AG04450 (cell line): Measurements from ENCODE around the gene MTMR1. TPM values are rescaled to one million over a fixed set of nuclear protein-coding genes. Genes with fewer than 3 reads are reported as not detected.
A peak's percentile ranks its signal among the peaks of the same experiment; 100 is the strongest.

ENCODE experiments used
- CTCF ChIA-PET: fragments of 300-600, 350-600 bp; formaldehyde crosslinking; extraction: SDS; loops from one replicate; lab custom pipeline; 2022; ENCODE audit warnings: antibody characterized with exemption, inconsistent platforms; lab: Charles Lee
- POLR2A ChIA-PET: fragments of 350-600 bp; formaldehyde crosslinking; extraction: SDS; loops from one replicate; lab custom pipeline; 2021; ENCODE audit warnings: antibody characterized with exemption, inconsistent platforms; lab: Yijun Ruan, JAX
- DNase-seq: peaks from one replicate; pipeline ENCODE4 v3.0.0-alpha.2; 2011; ENCODE audit warnings: low read depth, low spot score
- H3K27ac ChIP-seq: one replicate; pipeline ENCODE4 v1.5.1; 2012; ENCODE audit warnings: low read depth, low read length, control low read depth
- H3K27me3 ChIP-seq: one replicate; pipeline ENCODE4 v1.6.0; 2012; ENCODE audit warnings: low read length; ENCODE audit not compliant: control insufficient read depth, insufficient read depth
- H3K4me3 ChIP-seq: 2 replicates; pipeline ENCODE4 v1.5.1; 2011; ENCODE audit warnings: mild to moderate bottlenecking, low read depth, low read length, control low read depth
- H3K9me3 ChIP-seq: 2 replicates; pipeline ENCODE4 v1.5.1; 2012; ENCODE audit warnings: low read length; ENCODE audit not compliant: control insufficient read depth, insufficient read depth
- CTCF ChIP-seq: IDR thresholded peaks from 2 replicates; pipeline ENCODE4 v1.5.1; 2011; ENCODE audit warnings: low read depth, low read length, control low read depth, inconsistent platforms
- polyA plus RNA-seq: library from polyadenylated mRNA; depleted of rRNA; stranded (reverse); fragments of >200 nt; gene quantifications from 2 replicates; pipeline ENCODE4 v1.2.3, GENCODE V29; 2011

Gene MTMR1
- polyA plus RNA-seq, 1 experiment: 43.6 TPM

- H3K27ac ChIP-seq: no peak overlapping the region
- no peaks in the 10 kb centered on the region for H3K9me3 ChIP-seq
- ChIA-PET POLR2A (no interaction called here), CTCF (no interaction called here)
- no peaks in the 10 kb centered on the region for H3K27me3 ChIP-seq
- no peak for TF ChIP-seq CTCF
- DNase-seq: no peak
- H3K4me3 ChIP-seq: no peak overlapping the region
Measured at GRCh38 chrX:150648296-150648940, 44.8 kb upstream of the MTMR1 start.

DNA sequence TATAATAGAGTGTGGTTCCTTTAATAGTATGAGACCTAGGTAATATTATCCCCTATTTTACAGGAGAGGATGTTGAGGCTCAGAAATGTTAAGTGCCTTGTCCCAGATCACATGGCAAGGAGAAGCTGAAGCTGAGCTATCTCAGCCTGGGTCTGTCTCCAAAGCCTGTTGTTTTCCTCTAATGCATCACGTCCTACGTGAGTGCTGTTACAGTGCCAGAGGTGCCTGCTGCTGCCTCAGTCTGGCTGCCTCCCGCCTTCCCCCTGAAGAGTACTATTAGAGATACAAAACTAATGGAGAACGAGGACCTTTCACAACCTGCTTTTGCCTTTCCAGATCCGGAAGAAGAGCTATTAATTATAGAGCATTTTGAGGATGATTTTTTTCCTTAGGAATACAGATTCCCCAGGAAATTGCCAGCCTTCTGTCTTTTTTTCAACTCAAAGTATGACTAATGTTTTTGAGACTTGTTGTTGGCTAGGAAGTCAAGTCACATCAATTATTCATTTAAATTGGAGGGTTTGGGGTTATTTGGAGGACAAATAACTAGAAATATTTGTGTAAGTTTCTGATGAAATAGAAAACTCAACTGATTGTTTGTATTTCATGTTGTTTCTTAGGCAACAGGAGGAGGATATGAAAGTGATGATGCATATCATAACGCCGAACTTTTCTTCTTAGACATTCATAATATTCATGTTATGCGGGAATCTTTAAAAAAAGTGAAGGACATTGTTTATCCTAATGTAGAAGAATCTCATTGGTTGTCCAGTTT, 43.9 kb upstream of the MTMR1 start:
- no peak overlapping the region for H3K4me3 ChIP-seq
- H3K9me3 ChIP-seq: no peaks in the 10 kb centered on the region
- CTCF ChIA-PET: no interaction called here
- DNase-seq: peak; percentile 4
- H3K27me3 ChIP-seq: no peaks in the 10 kb centered on the region
- H3K27ac ChIP-seq: peak overlapping the region; percentile 39
- no peak for TF ChIP-seq CTCF
- POLR2A ChIA-PET: no interaction called here

DNA sequence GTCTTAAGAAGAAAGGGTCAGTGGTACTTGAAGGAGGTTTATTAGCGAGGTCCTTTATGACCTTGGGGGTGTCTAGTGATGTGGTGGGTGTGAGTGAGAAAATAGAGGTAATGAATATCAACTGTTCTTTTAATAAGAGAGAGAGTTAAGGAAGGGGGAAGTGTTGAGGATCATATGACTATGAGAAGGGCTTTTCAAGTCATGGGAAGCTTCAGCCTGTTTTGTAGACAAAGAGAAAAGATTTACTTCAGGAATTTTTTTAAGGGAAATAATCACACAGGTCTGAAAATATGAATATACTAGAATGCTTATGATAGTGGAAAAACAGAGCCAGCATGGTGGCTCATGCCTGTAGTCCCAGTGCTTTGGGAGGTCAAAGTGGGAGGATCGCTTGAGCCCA, 41.3 kb upstream of the MTMR1 start:
- no peak for DNase-seq
- Histone ChIP-seq H3K27ac (no peak overlapping the region), H3K4me3 (no peak overlapping the region), H3K27me3 (no peaks in the 10 kb centered on the region), H3K9me3 (no peaks in the 10 kb centered on the region)
- no peak for TF ChIP-seq CTCF
- ChIA-PET CTCF (no interaction called here), POLR2A (no interaction called here)

- TF ChIP-seq CTCF: no peak
- no peaks in the 10 kb centered on the region for H3K9me3 ChIP-seq
- no peak overlapping the region for H3K4me3 ChIP-seq
- POLR2A ChIA-PET: no interaction called here
- no peaks in the 10 kb centered on the region for H3K27me3 ChIP-seq
- DNase-seq: no peak
- CTCF ChIA-PET: no interaction called here
- H3K27ac ChIP-seq: no peak overlapping the region
Measured at GRCh38 chrX:150655788-150656187, 37.4 kb upstream of the MTMR1 start.

DNA sequence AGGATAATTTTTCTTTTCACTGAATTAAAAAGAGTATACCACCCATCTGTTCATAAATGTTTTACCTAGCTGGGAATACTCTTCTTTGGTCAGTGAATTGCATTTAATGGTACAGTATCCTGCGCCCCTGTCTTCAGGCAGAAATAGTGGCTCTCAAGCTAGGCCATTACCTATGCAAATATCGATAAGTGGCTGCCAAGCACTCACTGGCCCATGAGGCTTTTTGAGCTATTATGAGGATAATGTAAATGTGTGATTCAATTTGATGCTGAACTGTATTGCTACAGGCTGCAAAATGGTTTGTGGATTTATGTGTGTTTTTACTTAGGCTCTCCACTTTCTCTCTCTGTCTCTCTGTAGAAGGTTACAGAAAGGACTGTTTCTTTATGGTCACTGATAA, 30.1 kb upstream of the MTMR1 start:
- ChIA-PET POLR2A (interaction anchor here (0.7 kb wide), 1 partner anchor 297 kb away, joined by 4 read pairs; no protein-coding TSS in a partner anchor), CTCF (interaction anchor here (0.9 kb wide), 1 partner anchor 20 kb away, joined by 3 read pairs; no protein-coding TSS in a partner anchor)
- no peak for TF ChIP-seq CTCF
- no peaks in the 10 kb centered on the region for H3K27me3 ChIP-seq
- no peak overlapping the region for H3K27ac ChIP-seq
- no peak overlapping the region for H3K4me3 ChIP-seq
- DNase-seq: no peak
- H3K9me3 ChIP-seq: no peaks in the 10 kb centered on the region
